IgD-negative memory B cell (primary cell): ENCODE results near the gene MFNG. TPM values are rescaled to one million over a fixed set of nuclear protein-coding genes. Genes with fewer than 3 reads are reported as not detected.

Experiments used
- H3K27ac Mint-ChIP-seq, 3 donors: one replicate each; pipeline ENCODE4 v1.8.0; 2020 to 2022; ENCODE audit warnings: mild to moderate bottlenecking in 3 of 3, mixed read lengths in 3 of 3, moderate library complexity in 1 of 3
- H3K27me3 Mint-ChIP-seq: one replicate; pipeline ENCODE4 v1.8.0; 2021; ENCODE audit warnings: mixed read lengths
- H3K36me3 Mint-ChIP-seq: one replicate; pipeline ENCODE4 v1.8.0; 2020; ENCODE audit warnings: mild to moderate bottlenecking, mixed read lengths
- H3K4me1 Mint-ChIP-seq, 3 donors: one replicate each; pipeline ENCODE4 v1.8.0; 2020 to 2022; ENCODE audit warnings: mixed read lengths in 3 of 3, mild to moderate bottlenecking in 1 of 3
- H3K4me3 Mint-ChIP-seq, 4 donors: one replicate each; pipeline ENCODE4 v1.8.0; 2020 to 2022; ENCODE audit warnings: mild to moderate bottlenecking in 4 of 4, mixed read lengths in 4 of 4, moderate library complexity in 3 of 4
- H3K9me3 Mint-ChIP-seq, 3 donors: one replicate each; pipeline ENCODE4 v1.8.0; 2020 to 2021; ENCODE audit warnings: mixed read lengths in 3 of 3, mild to moderate bottlenecking in 1 of 3
- polyA plus RNA-seq: library from polyadenylated mRNA; unstranded; fragments of 300-500 nt; fragmentation: Illumina TruSeq; gene quantifications from one replicate; pipeline ENCODE4 v1.2.3, GENCODE V29; 2021

MFNG gene
- polyA plus RNA-seq, 1 donor from 2014 or later: 212 TPM

DNA sequence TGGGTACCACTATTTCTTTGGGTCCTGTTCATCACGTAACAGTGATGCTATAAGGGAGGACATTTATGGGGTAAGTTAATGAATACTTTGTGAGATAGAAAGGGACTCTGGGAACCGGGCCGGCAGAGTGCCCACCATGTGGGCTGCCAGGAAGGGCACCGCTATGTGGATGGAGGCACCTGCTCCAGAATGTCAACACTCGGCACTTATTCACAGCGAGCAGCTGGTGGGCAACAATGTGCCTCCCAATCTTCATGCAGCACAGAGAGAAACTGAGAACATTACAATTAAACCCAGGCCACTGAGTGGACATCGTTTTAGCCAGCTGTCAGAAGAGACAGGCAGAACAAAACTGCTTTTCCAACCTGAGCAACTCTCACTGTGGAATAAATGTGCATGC is 43.1 kb downstream of the MFNG start:
- Mint-ChIP-seq H3K4me3 (no peak overlapping the region), H3K27ac (no peak overlapping the region), H3K27me3 (peaks cover 9% of the 10 kb centered on the region), H3K36me3 (peaks cover 4% of the 10 kb centered on the region), H3K9me3 (peaks cover 3 to 8% (median 7%) of the 10 kb centered on the region in 3 donors), H3K4me1 (peaks cover 0 to 4% (median 0%) of the 10 kb centered on the region in 3 donors)

DNA sequence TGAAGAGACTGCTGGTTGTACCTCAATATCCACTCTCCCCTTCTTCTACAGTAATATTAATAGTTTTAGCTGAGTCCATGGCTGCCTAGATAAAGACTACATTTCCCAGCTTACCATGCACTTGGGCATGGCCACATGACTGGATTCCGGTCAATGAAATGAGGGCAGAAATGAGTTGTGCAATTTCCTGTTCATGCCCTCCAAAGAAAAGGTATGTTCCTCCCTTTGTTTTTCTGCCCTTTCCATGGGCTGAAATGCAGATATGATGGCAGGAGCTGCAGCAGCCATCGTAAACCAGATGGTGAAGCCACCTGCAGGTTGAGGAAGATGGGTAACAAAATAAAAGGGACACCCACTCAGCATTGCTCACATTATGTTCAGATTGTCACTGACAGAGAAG is 43.6 kb downstream of the MFNG start:
- peaks cover 0 to 4% (median 0%) of the 10 kb centered on the region in 3 donors for H3K4me1 Mint-ChIP-seq
- H3K27ac Mint-ChIP-seq: no peak overlapping the region
- H3K27me3 Mint-ChIP-seq: peaks cover 5% of the 10 kb centered on the region
- no peak overlapping the region for H3K4me3 Mint-ChIP-seq
- H3K9me3 Mint-ChIP-seq: peaks cover 3 to 8% (median 7%) of the 10 kb centered on the region in 3 donors
- peaks cover 4% of the 10 kb centered on the region for H3K36me3 Mint-ChIP-seq

GRCh38 chr22:37442135-37442534 is 44.0 kb downstream of the MFNG start:
- Mint-ChIP-seq H3K9me3 (peaks cover 3 to 8% (median 7%) of the 10 kb centered on the region in 3 donors), H3K4me3 (no peak overlapping the region), H3K27ac (no peak overlapping the region), H3K27me3 (peaks cover 7% of the 10 kb centered on the region), H3K4me1 (peaks cover 0 to 4% (median 0%) of the 10 kb centered on the region in 3 donors), H3K36me3 (peaks cover 4% of the 10 kb centered on the region)

- H3K36me3 Mint-ChIP-seq: peaks cover 4% of the 10 kb centered on the region
- peaks cover 7% of the 10 kb centered on the region for H3K27me3 Mint-ChIP-seq
- H3K27ac Mint-ChIP-seq: no peak overlapping the region
- H3K4me3 Mint-ChIP-seq: no peak overlapping the region
- peaks cover 3 to 8% (median 7%) of the 10 kb centered on the region in 3 donors for H3K9me3 Mint-ChIP-seq
- H3K4me1 Mint-ChIP-seq: peaks cover 0 to 4% (median 0%) of the 10 kb centered on the region in 3 donors
Observed at GRCh38 chr22:37440875-37441274, 45.3 kb downstream of the MFNG start.

GRCh38 chr22:37439347-37439746 is 46.8 kb downstream of the MFNG start:
- Mint-ChIP-seq H3K4me3 (no peak overlapping the region), H3K9me3 (peaks cover 3 to 8% (median 7%) of the 10 kb centered on the region in 3 donors), H3K4me1 (peaks cover 0 to 4% (median 0%) of the 10 kb centered on the region in 3 donors), H3K36me3 (peaks cover 6% of the 10 kb centered on the region), H3K27me3 (peaks cover 11% of the 10 kb centered on the region), H3K27ac (no peak overlapping the region)

GRCh38 chr22:37435970-37436603 is 50.1 kb downstream of the MFNG start:
- peaks cover 0 to 8% (median 4%) of the 10 kb centered on the region in 3 donors for H3K9me3 Mint-ChIP-seq
- H3K27me3 Mint-ChIP-seq: peaks cover 24% of the 10 kb centered on the region
- H3K36me3 Mint-ChIP-seq: peaks cover 6% of the 10 kb centered on the region
- no peak overlapping the region for H3K27ac Mint-ChIP-seq
- no peak overlapping the region for H3K4me3 Mint-ChIP-seq
- H3K4me1 Mint-ChIP-seq: peaks cover 0 to 2% (median 0%) of the 10 kb centered on the region in 3 donors

GRCh38 chr22:37433786-37434185 is 52.4 kb downstream of the MFNG start:
- Mint-ChIP-seq H3K9me3 (peaks cover 0 to 4% (median 0%) of the 10 kb centered on the region in 3 donors), H3K27me3 (peaks cover 33% of the 10 kb centered on the region), H3K27ac (no peak overlapping the region), H3K36me3 (peaks cover 2% of the 10 kb centered on the region), H3K4me1 (peaks cover 0 to 4% (median 4%) of the 10 kb centered on the region in 3 donors), H3K4me3 (no peak overlapping the region)

DNA sequence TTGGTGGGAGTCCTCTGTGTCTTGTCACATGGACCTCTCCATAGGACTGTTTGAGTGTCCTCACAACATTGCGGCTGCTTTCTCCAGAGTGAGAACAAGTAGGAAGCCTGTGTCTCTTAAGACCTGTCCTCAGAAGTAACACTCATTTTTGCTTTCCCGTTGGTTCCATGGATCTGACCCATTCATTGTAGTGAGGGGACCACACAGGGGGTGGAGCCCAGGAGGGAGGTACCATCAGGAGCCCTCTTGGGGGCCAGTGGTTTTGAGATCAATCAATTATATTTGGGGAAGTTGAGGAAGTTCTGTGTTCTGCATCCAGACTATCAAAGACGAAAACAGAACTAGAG is 53.5 kb downstream of the MFNG start:
- Mint-ChIP-seq H3K27ac (no peak overlapping the region), H3K36me3 (peaks cover 2% of the 10 kb centered on the region), H3K4me3 (peak overlapping the region in 1 of 4 donors; percentile 29), H3K27me3 (peaks cover 42% of the 10 kb centered on the region), H3K4me1 (peaks cover 0 to 4% (median 4%) of the 10 kb centered on the region in 3 donors), H3K9me3 (peaks cover 0 to 4% (median 0%) of the 10 kb centered on the region in 3 donors)

GRCh38 chr22:37431801-37432707 is 54.1 kb downstream of the MFNG start:
- Mint-ChIP-seq H3K36me3 (peaks cover 2% of the 10 kb centered on the region), H3K27me3 (peaks cover 43% of the 10 kb centered on the region), H3K4me1 (peaks cover 0 to 4% (median 4%) of the 10 kb centered on the region in 3 donors), H3K9me3 (peaks cover 0 to 4% (median 0%) of the 10 kb centered on the region in 3 donors), H3K27ac (no peak overlapping the region), H3K4me3 (no peak overlapping the region)

DNA sequence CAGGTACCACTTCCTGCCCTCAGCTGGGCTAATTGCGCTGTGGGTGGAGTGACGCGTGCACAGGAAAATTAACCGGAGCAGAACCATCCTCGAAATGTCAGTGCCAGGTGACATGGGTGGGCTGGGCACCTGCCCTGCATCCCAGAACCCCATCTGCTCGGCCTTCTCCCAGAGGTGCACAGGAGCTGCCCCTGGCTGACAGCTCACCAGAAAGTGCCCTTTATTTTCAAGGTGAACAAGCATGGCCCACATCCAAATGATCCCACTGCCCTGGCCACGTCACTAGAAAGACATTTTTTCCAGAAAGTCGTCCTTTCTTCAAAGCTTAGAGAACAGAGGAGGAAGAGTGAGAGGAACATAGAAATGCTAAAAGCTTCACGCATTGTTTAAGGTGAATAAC is 54.8 kb downstream of the MFNG start:
- H3K27ac Mint-ChIP-seq: no peak overlapping the region
- H3K9me3 Mint-ChIP-seq: peaks cover 0 to 4% (median 0%) of the 10 kb centered on the region in 3 donors
- peaks cover 50% of the 10 kb centered on the region for H3K27me3 Mint-ChIP-seq
- peaks cover 0 to 4% (median 4%) of the 10 kb centered on the region in 3 donors for H3K4me1 Mint-ChIP-seq
- H3K4me3 Mint-ChIP-seq: peak overlapping the region in 1 of 4 donors; percentile 49
- peaks cover 2% of the 10 kb centered on the region for H3K36me3 Mint-ChIP-seq

GRCh38 chr22:37430941-37431340 is 55.2 kb downstream of the MFNG start:
- H3K4me3 Mint-ChIP-seq: peak overlapping the region in 1 of 4 donors; percentile 49
- H3K4me1 Mint-ChIP-seq: peaks cover under 1 to 7% (median 4%) of the 10 kb centered on the region in 3 donors
- H3K9me3 Mint-ChIP-seq: peaks cover 0 to 4% (median 0%) of the 10 kb centered on the region in 3 donors
- peaks cover 54% of the 10 kb centered on the region for H3K27me3 Mint-ChIP-seq
- peaks cover 2% of the 10 kb centered on the region for H3K36me3 Mint-ChIP-seq
- H3K27ac Mint-ChIP-seq: no peak overlapping the region

DNA sequence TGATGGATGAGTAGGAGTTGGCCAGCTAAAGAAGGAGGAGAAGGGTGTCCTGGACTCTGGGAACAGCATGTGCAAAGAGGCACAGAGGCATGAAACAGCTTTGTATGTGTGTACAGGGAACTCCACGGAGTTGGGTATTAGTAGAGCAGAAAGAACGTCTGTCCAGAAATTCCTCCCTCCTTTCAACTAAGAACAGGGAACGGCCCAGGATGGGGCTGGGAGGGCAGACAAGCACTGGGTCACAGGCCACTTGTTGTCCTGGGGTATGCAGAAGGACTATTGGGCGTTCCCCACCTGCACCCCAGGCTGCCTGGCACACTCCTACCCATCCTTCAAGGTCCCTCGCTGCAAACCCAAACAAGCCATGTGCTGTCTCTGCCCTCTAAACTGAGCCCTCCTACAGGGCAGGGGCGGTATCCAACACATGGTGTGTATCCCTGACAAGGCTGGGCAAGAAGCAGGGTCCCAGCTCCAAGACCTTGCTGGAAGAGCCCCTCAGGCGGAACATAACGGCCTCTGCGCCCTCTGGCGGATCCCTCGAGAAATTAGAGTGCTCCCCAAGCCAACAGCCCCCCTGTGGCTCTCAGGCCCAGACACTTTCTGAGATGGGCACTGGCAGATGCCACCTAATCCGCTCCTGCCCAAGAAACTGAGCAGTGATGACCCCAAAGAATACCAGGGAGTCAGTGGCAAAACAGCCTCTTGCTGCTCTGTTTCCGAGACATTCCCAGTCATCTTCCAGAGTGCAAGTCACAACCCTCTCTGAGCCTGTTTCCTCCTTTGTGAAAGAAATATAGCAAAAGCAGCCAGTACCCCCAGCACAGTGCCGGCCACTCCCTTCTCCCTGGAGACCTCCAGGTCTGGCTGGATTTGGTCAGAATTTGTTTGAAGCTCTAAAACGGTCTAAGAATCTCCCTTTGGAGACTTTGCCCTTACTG is 57.3 kb downstream of the MFNG start:
- Mint-ChIP-seq H3K36me3 (no peaks in the 10 kb centered on the region), H3K9me3 (peaks cover 0 to 4% (median 2%) of the 10 kb centered on the region in 3 donors), H3K27me3 (peaks cover 65% of the 10 kb centered on the region), H3K27ac (no peak overlapping the region), H3K4me3 (peak overlapping the region in 1 of 4 donors; percentile 78), H3K4me1 (peaks cover 2 to 9% (median 4%) of the 10 kb centered on the region in 3 donors)

- H3K27me3 Mint-ChIP-seq: peaks cover 65% of the 10 kb centered on the region
- peaks cover 2 to 9% (median 4%) of the 10 kb centered on the region in 3 donors for H3K4me1 Mint-ChIP-seq
- H3K27ac Mint-ChIP-seq: no peak overlapping the region
- H3K4me3 Mint-ChIP-seq: peak overlapping the region in 1 of 4 donors; percentile 57
- H3K36me3 Mint-ChIP-seq: no peaks in the 10 kb centered on the region
- H3K9me3 Mint-ChIP-seq: peaks cover 0 to 4% (median 2%) of the 10 kb centered on the region in 3 donors
Observed at GRCh38 chr22:37427711-37428635, 58.2 kb downstream of the MFNG start.
